ENCODE data around the gene COBL. TPM values are rescaled to one million over a fixed set of nuclear protein-coding genes. Genes with fewer than 3 reads are reported as not detected.

COBL gene
- total and polyA plus RNA-seq, 9 of the 15 experiments (the other 6 are each of a cell fraction or from before 2014, with no cell fraction given) = 0.01 to 2.4 (median 0.09) TPM; not detected in 3

DNA sequence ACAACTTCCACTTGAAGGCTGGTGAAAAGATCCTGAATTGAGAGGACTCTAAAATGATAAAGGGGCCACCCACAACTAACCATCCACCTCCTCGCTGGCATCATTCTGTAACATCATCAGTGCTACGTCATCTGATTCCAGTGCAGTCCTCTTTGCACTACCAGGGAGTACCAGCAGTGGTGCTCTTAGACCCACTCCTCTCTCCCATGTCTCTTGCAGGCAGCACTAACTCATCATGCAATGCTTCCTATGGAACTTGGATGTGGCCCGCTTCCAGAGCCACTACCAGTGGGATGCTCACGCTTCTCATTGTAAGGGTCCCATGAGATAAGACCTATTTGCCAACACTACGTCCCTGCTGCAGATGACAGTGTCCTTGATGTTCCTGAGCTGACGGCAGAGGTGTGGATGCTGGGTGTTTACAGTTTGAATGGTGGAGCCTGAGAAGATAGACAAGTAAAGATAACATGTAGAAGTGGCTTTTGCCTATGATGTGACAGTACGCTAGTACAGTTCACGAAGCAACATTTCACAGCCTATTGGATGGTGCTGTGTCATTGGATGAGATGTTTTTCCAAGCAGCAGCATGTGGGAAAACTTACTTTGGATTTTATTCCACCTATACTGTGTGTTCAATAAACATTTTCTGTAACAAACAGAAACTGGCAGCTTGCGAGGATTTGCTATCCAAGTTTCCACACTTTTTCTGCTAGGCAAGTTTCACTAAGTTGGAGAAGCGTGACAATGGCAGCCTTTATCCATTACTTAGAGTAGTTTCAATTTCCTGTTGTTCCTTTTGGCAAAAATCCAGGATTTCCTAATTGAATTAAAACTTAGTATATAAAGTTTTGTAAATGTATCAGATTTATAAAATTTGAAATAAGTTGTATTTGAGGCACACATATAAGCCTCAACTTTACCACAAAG is 35.8 kb upstream of the COBL start:
- H3K9me1 ChIP-seq (ENCODE audit: control insufficient read depth, insufficient read depth, low read length) = no peaks in the 10 kb centered on the region
- H3K4me2 ChIP-seq (ENCODE audit: insufficient read depth, low read length) = no peak overlapping the region
- no peaks in the 10 kb centered on the region for H3K36me3 ChIP-seq (ENCODE audit: control insufficient read depth, insufficient read depth, low read length)
- H3K27ac ChIP-seq (ENCODE audit: extremely low read depth, low read depth, low read length) = no peak overlapping the region
- WGBS (ENCODE audit: insufficient coverage, low coverage, missing lambda C conversion rate) = 13% methylated on average over 10 of the region's 10 CpGs
- intact Hi-C loops (cut with micrococcal nuclease) = no loop called here
- H4K20me1 ChIP-seq (replicated peaks; ENCODE audit: control insufficient read depth, insufficient read depth, low read length) = no peaks in the 10 kb centered on the region
- BruUV-seq (replicated peaks) = no TSS peak
- no peak overlapping the region for H3K9ac ChIP-seq (ENCODE audit: insufficient read depth in 1 of 2, low read depth in 2 of 2, low read length in 2 of 2)
- ChIA-PET CTCF (ENCODE audit: low intra/inter-chr PET ratio) (no interaction called here), POLR2A (interaction anchor here (0.8 kb wide), 1 partner anchor 123 kb away, joined by 4 read pairs; no protein-coding TSS in a partner anchor)
- no peaks in the 10 kb centered on the region for H3K79me2 ChIP-seq (ENCODE audit: control insufficient read depth, insufficient read depth, low read length)
- no peak overlapping the region for H3K4me3 ChIP-seq
- TF ChIP-seq CTBP1 (IDR thresholded peaks at IDR 0.05; ENCODE audit: borderline replicate concordance) = no peak
- no peak for TF ChIP-seq CEBPB (tag; IDR thresholded peaks at IDR 0.05)
- TF ChIP-seq CREM (IDR thresholded peaks at IDR 0.05; ENCODE audit: low read depth) = peak; percentile 43
- TF ChIP-seq, protein P1, sequence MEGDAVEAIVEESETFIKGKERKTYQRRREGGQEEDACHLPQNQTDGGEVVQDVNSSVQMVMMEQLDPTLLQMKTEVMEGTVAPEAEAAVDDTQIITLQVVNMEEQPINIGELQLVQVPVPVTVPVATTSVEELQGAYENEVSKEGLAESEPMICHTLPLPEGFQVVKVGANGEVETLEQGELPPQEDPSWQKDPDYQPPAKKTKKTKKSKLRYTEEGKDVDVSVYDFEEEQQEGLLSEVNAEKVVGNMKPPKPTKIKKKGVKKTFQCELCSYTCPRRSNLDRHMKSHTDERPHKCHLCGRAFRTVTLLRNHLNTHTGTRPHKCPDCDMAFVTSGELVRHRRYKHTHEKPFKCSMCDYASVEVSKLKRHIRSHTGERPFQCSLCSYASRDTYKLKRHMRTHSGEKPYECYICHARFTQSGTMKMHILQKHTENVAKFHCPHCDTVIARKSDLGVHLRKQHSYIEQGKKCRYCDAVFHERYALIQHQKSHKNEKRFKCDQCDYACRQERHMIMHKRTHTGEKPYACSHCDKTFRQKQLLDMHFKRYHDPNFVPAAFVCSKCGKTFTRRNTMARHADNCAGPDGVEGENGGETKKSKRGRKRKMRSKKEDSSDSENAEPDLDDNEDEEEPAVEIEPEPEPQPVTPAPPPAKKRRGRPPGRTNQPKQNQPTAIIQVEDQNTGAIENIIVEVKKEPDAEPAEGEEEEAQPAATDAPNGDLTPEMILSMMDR (IDR thresholded peaks at IDR 0.05 in 2 of 3, conservative IDR thresholded peaks at IDR 0.05 in 1 of 3; ENCODE audit: insufficient read depth in 2 of 3, low read depth in 1 of 3, low read length in 3 of 3) = peak in 1 of 3 experiments; percentile 32; a peak in 1 of 6 replicates
- TF ChIP-seq, protein P2, sequence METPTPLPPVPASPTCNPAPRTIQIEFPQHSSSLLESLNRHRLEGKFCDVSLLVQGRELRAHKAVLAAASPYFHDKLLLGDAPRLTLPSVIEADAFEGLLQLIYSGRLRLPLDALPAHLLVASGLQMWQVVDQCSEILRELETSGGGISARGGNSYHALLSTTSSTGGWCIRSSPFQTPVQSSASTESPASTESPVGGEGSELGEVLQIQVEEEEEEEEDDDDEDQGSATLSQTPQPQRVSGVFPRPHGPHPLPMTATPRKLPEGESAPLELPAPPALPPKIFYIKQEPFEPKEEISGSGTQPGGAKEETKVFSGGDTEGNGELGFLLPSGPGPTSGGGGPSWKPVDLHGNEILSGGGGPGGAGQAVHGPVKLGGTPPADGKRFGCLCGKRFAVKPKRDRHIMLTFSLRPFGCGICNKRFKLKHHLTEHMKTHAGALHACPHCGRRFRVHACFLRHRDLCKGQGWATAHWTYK (CRISPR knock-in tag; IDR thresholded peaks at IDR 0.05) = no peak
- TF ChIP-seq MTF1 (CRISPR knock-in tag; IDR thresholded peaks at IDR 0.05; ENCODE audit: borderline replicate concordance) = no peak
- TF ChIP-seq HDGF (IDR thresholded peaks at IDR 0.05) = no peak
- TF ChIP-seq, protein P3, sequence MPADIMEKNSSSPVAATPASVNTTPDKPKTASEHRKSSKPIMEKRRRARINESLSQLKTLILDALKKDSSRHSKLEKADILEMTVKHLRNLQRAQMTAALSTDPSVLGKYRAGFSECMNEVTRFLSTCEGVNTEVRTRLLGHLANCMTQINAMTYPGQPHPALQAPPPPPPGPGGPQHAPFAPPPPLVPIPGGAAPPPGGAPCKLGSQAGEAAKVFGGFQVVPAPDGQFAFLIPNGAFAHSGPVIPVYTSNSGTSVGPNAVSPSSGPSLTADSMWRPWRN (IDR thresholded peaks at IDR 0.05; ENCODE audit: low read depth) = no peak
- no peaks in the 10 kb centered on the region for H3K4me1 ChIP-seq (replicated peaks in 1 of 2; ENCODE audit: control insufficient read depth in 2 of 2, insufficient read depth in 2 of 2, low read length in 2 of 2)
- H3K9me3 ChIP-seq (replicated peaks; ENCODE audit: control insufficient read depth, insufficient read depth, low read depth, low read length) = no peaks in the 10 kb centered on the region
- DNase-seq (ENCODE audit: extremely low read depth in 1 of 4, low spot score in 3 of 4) (peak in 2 of 4 experiments; percentile 21 to 22), FAIRE-seq (no peak), ATAC-seq (peak; percentile 71)
- H3K27me3 ChIP-seq (ENCODE audit: control insufficient read depth in 2 of 2, insufficient read depth in 2 of 2, low read length in 2 of 2) = peaks cover 10 to 39% of the 10 kb centered on the region in 2 experiments; a peak in 3 of 5 replicates
- in situ Hi-C loops (cut with MboI) = loop anchor here (25.0 kb wide), 1 partner anchor 1215 kb away; no protein-coding TSS in a partner anchor
- no peak overlapping the region for H2AFZ ChIP-seq (ENCODE audit: low read depth, low read length)
